HG02610 (cell line): ENCODE data around the gene NFASC.

Experiments
- ATAC-seq: cut with Tn5 transposase; IDR thresholded peaks from one replicate; pipeline ENCODE4 v1.9.1; 2021; ENCODE audit warnings: mild to moderate bottlenecking, moderate library complexity; ENCODE audit not compliant: unreplicated experiment

The NFASC gene

GRCh38 chr1:204870160-204870912, at the start of gene NFASC:
NFASC (plus strand) TSS chr1:204870862; CDS start chr1:204944316, 73,454 bp downstream.
- no peak for ATAC-seq

GRCh38 chr1:204821476-204821875, 49.2 kb upstream of the NFASC start:
- no peak for ATAC-seq

- no peak for ATAC-seq
These were observed 48.7 kb upstream of the NFASC start for GRCh38 chr1:204821924-204822323.

DNA sequence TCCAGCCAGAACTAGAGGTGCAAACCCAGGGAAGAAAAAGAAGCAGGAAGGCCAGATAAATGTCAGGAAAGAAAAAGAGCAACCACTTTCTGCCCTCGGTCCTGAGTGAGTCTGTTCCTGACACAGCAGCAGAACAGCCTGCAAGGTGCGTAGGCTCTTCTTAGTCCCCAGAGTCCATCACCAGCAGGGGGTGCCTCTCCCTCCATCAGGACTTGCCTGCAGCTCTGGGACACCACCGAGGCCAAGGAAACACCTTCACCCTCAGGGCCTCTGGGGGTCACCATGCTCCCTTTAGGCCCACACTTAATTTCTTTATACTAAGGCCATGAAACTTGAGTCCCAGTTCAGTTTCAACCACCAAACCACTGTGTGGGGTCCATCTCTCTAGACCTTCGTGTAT, 43.7 kb upstream of the NFASC start:
- no peak for ATAC-seq

- ATAC-seq = no peak
These were observed 42.3 kb upstream of the NFASC start for GRCh38 chr1:204828352-204828850.

DNA sequence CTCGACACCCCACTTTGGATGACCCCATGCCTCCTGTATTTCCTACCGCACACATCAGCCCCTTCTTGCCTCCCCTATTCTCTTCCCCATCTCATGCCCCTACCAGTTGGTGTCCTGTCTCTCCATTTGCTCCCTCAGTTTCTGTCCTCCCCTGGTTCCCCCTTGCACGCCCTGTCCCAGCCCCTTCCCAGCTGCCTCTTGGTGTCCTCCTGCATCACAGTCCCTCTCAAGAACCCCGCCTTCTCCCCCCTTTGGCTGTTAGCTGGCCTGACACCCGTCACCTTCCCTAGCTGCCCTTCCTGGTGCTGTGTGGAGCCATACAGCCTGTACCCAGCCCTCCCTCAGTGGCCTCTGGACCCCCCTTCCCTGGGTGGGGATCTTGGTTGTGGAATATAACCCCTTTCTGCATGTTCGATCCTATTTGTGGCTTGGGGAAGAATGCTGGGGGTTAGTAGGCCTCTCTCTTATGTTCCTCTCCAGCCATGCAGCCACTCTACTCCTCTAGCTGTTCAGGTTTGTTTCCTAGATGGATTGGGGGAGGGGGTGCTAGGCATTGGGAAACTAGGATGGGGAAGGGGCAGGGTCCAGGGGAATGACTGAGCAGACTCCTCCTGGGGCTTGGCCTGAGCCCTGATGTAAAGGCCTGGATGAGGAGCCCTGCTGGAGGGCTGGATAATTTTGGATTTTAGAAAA, 41.4 kb upstream of the NFASC start:
- ATAC-seq = no peak

- ATAC-seq = no peak
These were observed 39.9 kb upstream of the NFASC start for GRCh38 chr1:204830747-204831146.

DNA sequence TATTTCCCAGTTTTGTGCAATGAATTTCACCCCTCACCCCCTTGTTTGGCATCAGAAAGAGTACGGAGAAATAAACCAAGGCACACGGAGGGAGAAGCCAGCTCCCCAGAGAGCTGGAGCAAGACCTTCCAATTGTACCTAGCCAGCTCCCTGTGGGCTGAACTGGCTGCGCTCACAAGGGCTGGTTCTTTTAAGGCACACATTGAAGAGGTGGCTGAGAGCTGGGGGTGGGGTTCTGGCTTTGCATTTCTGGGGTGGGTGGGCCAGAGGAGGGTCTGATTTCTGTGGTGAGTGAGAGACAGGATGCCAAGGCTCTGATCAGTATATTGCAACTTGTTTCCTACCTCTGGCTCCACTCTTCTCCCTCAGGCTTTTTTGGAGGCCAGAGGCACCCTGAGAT, 39.5 kb upstream of the NFASC start:
- no peak for ATAC-seq

- ATAC-seq = no peak
These were observed 36.3 kb upstream of the NFASC start for GRCh38 chr1:204834336-204834735.

GRCh38 chr1:204834752-204835151, 35.9 kb upstream of the NFASC start:
- ATAC-seq = no peak

DNA sequence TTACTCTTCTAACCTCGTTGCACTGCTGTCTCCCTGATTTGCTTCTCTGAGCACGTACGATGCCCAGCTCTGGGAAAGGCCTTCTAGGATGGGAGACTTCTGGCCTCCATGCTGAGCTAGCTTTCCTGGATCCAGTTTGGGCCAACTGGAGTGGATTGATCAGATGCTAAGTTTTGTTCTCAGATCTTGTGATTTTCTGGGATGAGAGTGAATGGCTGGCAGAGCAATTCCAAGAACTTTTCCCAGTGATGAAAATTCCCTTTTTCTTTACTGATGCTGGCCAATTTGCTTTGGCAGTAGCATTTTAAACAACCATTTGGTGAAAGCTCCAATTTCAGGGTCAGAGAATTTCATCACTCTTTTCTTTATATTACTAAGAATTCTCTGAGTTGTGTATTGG, 34.9 kb upstream of the NFASC start:
- ATAC-seq = no peak

GRCh38 chr1:204836856-204837255, 33.8 kb upstream of the NFASC start:
- no peak for ATAC-seq

DNA sequence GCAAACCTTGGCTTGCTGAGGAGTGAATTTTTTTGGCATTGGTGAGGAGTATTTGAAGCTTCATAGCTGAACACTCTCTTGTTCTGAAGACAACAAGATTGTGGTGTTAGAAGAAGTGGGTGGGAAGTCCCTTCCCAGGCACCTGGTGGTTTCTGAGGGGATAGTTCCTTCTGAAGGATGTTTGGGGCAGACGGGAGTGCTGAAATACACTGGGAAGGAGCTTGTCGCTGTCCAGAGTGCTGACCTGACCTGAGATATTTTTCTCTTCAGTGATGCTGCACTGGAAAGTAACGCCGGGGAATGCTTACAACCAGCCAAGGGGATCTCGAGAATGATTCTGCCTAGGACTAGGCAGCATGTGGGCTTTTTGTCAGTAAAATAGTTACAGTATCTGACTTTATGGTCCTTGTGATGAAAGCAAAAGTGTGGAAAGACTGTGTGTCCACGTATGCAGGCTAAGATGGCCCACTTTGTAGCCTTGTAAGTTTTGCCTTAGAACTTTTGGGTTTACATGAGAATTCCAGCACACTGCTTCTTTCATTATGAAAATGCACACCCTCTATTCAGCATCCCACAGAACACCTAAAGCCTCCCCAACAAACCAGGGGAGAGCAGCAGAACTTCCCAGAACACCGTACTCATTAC, 33.1 kb upstream of the NFASC start:
- no peak for ATAC-seq

- no peak for ATAC-seq
These were observed 29.3 kb upstream of the NFASC start for GRCh38 chr1:204841316-204841715.

DNA sequence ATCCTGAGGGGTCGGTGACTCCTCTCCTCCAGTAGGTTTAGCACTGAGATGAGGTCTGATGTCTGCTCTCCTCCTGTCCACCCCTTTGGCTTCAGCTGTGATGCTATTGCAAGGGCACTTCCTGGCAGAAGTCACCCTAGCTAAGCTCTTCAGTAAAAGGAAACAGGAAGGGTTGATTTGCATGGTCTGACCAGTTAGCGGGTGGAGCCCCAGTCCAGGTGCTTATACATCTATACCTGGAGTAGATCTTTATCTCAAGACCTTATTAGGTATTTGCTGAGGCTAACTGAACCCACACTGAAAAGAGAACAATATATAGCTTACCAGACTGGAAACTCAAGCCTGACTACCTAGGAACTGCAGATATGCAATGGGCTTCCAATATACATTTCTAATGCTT, 28.9 kb upstream of the NFASC start:
- no peak for ATAC-seq

GRCh38 chr1:204842369-204842768, 28.3 kb upstream of the NFASC start:
- no peak for ATAC-seq

DNA sequence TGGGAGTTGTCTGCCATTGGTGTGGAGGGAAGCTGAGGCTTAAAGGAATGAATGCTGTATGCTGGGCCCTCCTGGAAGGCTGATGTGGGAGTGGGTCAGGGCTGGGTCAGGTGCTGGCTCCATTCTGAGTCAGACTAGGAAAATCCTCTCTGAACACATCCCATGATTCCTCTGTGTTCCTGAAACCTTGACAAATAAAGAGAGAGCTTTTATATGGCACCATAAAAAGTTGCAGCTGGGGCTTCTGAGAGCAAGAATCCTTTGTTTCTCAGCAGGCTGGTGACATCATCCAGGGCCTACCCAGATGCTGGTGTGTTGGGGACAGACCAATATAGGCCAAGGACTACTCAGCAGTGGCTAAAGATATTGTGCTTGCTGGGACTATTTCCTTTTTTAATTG, 27.8 kb upstream of the NFASC start:
- no peak for ATAC-seq

DNA sequence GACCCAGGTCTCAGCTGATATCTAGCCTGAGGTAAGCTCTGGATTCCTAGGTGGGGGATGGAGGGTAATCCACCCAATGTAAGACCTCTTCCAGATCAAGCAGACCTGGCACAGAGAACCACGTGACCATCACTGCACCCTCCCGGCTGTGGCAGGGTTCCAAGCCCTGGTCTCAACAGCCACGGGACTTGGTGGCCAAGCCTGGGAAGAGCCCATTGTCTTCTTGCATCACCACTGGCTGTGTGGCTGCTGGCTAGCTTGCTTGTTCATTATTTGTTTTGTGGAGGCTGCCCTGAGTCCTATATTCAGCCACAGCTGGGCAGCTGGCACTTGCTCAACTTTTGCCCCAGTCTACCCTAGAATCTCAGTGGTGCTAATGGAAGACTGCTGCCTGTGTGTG, 24.1 kb upstream of the NFASC start:
- no peak for ATAC-seq

DNA sequence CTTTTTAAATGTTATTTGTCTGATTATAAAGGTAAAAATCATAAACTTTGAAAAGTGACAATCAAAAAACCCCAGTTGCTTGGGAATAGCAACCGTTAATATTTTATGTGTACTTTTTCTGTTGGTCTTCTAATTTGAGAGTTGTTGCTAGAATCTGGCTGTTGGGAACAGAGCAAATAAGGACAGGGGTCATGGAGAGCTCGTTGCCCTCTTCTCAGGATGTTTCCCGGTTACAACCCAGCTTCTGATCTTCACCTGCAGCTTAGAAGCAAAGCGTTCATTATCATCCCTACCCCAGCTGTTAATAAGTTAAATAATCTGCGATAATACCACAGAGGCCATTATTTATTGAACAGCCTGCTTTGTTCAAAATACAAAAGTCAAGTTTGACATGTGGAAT, 22.1 kb upstream of the NFASC start:
- ATAC-seq = no peak

DNA sequence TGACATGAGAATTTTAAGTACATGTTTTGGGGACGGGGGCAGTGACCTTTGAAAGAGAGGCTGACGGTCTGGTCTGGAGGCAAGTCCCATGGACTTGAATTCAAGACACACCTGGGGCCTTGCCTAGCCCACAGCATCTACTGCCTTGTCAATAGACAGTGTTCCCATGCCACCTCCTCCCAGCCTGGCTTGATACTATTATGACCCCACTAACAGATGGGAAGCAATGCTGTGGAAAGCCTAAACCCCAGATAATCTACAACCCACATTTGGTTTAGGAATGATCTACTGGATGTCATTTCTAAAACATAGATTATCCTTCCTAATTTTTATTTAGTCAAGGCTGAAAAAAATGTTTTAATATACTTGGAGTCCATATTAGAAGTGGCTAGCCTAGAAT, 17.8 kb upstream of the NFASC start:
- no peak for ATAC-seq

DNA sequence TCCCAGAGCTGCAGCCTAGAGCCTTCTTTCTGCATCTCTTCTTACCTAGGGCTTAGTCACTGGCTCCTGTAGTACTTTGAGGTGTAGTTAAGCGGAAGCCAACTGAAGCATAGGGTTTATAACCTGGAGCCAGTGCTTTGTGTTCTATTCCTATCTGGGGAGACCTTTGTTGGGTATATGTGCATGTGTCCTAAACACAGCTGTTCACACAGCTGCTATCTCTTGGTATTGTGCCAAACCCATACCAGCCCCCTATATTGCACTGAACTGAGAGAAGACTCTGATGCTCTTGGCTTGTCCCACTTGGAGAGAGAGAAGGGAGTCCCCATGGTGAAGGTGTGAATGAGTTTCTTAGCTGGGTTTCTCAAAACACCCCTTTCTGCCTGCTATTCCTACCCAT, 17.2 kb upstream of the NFASC start:
- no peak for ATAC-seq

GRCh38 chr1:204854286-204854685, 16.4 kb upstream of the NFASC start:
- ATAC-seq = no peak
